Hematopoietic multipotent progenitor cell treated with erythropoietin and hydrocortisone succinate and interleukin-3 and kit ligand, for 4 days (in vitro differentiated cells): ENCODE results near the gene UCK2.

Source experiments
- DNase-seq: peaks from one replicate; pipeline ENCODE4 v3.0.0-alpha.2; 2015

UCK2 gene

GRCh38 chr1:165945911-165946310 lies 118.5 kb downstream of the UCK2 start:
- DNase-seq: no peak

- DNase-seq: no peak
Measured at GRCh38 chr1:165947797-165948455, 120.5 kb downstream of the UCK2 start.

DNA sequence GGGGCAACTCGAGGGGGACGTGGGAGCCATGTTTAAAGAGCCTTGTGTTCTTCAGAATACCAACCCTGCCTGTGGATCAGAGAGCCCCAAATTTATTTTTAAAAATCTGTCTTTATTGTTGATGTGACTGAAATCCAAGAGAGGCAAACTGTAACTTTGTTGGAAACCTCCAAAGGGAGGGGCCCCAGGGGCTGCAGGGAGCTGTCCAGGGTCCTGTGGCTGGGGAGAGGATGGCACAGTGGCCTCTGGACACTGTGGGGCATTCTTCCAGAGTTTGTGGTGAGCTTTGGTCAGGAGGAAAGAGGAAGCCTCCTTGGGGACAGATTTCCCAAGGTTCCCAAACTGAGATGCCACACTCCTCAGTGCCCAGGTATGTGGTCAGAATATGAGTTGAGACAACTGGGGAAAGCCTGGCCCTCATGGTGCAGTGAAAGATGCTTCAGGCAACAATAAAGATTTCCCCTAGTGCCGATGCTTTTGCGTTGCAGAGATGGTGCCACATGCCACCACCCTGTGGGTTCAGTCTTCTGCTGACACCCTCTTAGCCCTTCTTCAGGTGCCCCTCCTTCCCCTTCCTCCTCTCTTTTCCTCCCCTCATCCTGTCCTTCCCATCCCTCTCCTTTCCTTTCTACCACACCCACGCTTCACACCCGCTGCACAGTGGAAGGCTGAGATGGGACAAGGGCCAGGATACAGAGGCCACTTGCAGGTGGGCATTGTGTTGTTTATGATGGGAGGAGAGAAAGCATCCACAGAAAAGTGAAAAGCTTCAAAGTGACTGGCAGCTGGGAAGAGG lies 122.1 kb downstream of the UCK2 start:
- DNase-seq: peak; percentile 32

GRCh38 chr1:165954940-165955339 lies 127.5 kb downstream of the UCK2 start:
- no peak for DNase-seq

- no peak for DNase-seq
Measured at GRCh38 chr1:165958306-165958705, 130.9 kb downstream of the UCK2 start.

DNA sequence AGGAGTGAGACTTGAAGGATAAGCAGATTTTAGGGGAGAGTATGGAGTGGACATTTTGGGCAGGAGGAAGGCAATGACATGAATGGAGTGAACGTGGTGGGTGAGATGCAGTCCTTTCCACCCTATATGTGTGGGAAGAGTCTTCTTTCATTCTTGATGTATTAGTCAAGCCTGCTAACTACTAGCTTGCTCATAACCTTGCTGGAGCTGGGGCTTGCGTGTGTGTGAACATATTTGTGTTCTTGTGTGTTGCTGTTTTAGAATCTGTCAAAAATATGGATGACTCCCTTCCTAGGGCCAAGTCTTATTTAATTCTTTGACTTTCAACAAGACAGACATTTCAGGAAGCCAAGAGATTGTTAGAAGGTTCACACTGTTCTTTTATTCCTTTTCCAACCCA lies 132.7 kb downstream of the UCK2 start:
- DNase-seq: no peak

DNA sequence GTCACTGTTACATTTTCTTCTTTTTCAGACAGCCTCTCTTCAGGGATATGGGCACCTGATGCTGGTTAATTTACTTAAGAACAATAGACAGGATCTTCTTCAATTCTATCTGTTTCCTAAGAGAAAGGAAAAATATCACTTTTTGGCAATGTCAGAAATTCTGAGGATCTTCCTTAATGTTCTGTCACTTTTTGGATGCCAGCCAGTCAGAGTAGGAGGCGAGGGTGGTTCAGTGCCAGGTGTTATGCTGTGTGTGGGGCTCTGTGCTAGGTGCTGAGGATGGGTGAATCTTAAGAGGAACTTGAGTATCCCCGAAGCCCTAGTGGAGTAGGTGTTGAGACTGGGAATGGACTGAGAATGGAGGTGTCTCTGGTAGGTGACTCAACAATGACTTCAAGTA lies 133.5 kb downstream of the UCK2 start:
- DNase-seq: no peak
